Upper lobe of left lung (tissue), 6 donors: ENCODE measurements around the gene PPP1R13L. TPM values are rescaled to one million over a fixed set of nuclear protein-coding genes. Genes with fewer than 3 reads are reported as not detected.
A peak's percentile ranks its signal among the peaks of the same experiment; 100 is the strongest.

Experiments used
- ATAC-seq, 2 donors: fragments of 200-7000 bp; cut with Tn5 transposase; one replicate each; pipeline ENCODE4 v1.9.1; 2022; ENCODE audit warnings: mild to moderate bottlenecking in 2 of 2, moderate library complexity in 2 of 2; ENCODE audit not compliant: low FRiP score in 2 of 2
- DNase-seq, 2 donors: peaks; one replicate each; pipeline ENCODE4 v3.0.0-alpha.2; 2019 to 2020
- H3K27ac ChIP-seq, 4 donors: fragments of 200-600 bp; sonication (generic); one replicate each; pipeline ENCODE4 v1.5.1; 2016 to 2019
- H3K27me3 ChIP-seq, 4 donors: fragments of 200-600 bp; sonication (generic); one replicate each; pipeline ENCODE4 v1.5.1; 2017 to 2019
- H3K36me3 ChIP-seq, 4 donors: fragments of 200-600 bp; sonication (generic); one replicate each; pipeline ENCODE4 v1.5.1; 2016 to 2019
- H3K4me1 ChIP-seq, 4 donors: fragments of 200-600 bp; sonication (generic); one replicate each; pipeline ENCODE4 v1.5.1; 2018 to 2019
- H3K4me3 ChIP-seq, 4 donors: fragments of 200-600 bp; sonication (generic); one replicate each; pipeline ENCODE4 v1.5.1; 2017 to 2019; ENCODE audit warnings: mild to moderate bottlenecking in 2 of 4, moderate library complexity in 1 of 4
- H3K9me3 ChIP-seq, 4 donors: fragments of 200-600 bp; sonication (generic); one replicate each; pipeline ENCODE4 v1.5.1; 2018 to 2019
- CTCF ChIP-seq, 6 experiments: fragments of 450-650 bp in 4 of 6; fragments of 200-600 bp in 2 of 6; sonication (generic) in 2 of 6; IDR thresholded peaks; one replicate each; pipeline ENCODE4 v1.5.1; 2016 to 2019; ENCODE audit warnings: antibody characterized with exemption in 6 of 6
- EP300 ChIP-seq, 4 donors: sonication (generic); formaldehyde crosslinking; IDR thresholded peaks; one replicate each; pipeline ENCODE4 v1.5.1; 2017; ENCODE audit warnings: antibody characterized with exemption in 4 of 4, control low read depth in 2 of 4
- POLR2A ChIP-seq, 4 donors: fragments of 450-650 bp; IDR thresholded peaks; one replicate each; pipeline ENCODE4 v1.5.1; 2016 to 2017; ENCODE audit warnings: antibody characterized with exemption in 4 of 4, mild to moderate bottlenecking in 2 of 4
- POLR2AphosphoS5 ChIP-seq, 2 donors: sonication (generic); formaldehyde crosslinking; IDR thresholded peaks; one replicate each; pipeline ENCODE4 v1.5.1; 2017; ENCODE audit warnings: antibody characterized with exemption in 2 of 2
- WGBS, 2 donors: methylation state at CpG; one replicate each; pipeline ENCODE4 v1.1.5; 2017 to 2018; 5-methylcytosine and 5-hydroxymethylcytosine counted together
- total RNA-seq, 6 donors: library from RNA; depleted of rRNA in 4 of 6; stranded (reverse); fragments of >200 nt in 4 of 6; gene quantifications; one replicate each; pipeline versions ENCODE4 v1.1.0 to v1.2.1, GENCODE V29; 2016 to 2021
- donor health status: DM: no; HTN: no; CAD: no; lungs with moderate emphysema.
- donor health status: DM: no; HTN: yes; CAD: no; lungs with severe emphysema.

PPP1R13L gene
- 10 to 100 TPM; 27.8 to 76.2 (median 57.5) TPM for total RNA-seq

GRCh38 chr19:45404557-45405434 is at the start of gene PPP1R13L:
Gene PPP1R13L (minus strand): TSS chr19:45405069. CDS start chr19:45398318, 6,751 bp downstream.
- peaks cover 37 to 52% (median 41%) of the 10 kb centered on the region in 4 donors for H3K4me1 ChIP-seq
- TF ChIP-seq POLR2A (IDR thresholded peaks at IDR 0.05) (peak in 2 of 4 donors; percentile 50 to 63), EP300 (IDR thresholded peaks at IDR 0.05) (no peak), POLR2AphosphoS5 (IDR thresholded peaks at IDR 0.05) (peak; percentile 13 to 70)
- peaks cover 0 to 4% (median 0%) of the 10 kb centered on the region in 4 donors for H3K27me3 ChIP-seq
- peak; percentile 56 to 92 for ATAC-seq
- H3K36me3 ChIP-seq, result peaks cover 0 to 4% (median 2%) of the 10 kb centered on the region in 4 donors
- no peaks in the 10 kb centered on the region for H3K9me3 ChIP-seq
- peak within 1 kb of the TSS; percentile 59 to 88 (median 74) for H3K4me3 ChIP-seq
- DNase-seq, result peak; percentile 92 to 94
- 2 to 4% methylated on average over 33 to 43 of the region's 46 CpGs for WGBS, 2 donors
- H3K27ac ChIP-seq, result peak within 1 kb of the TSS; percentile 77 to 92 (median 90)

- ATAC-seq (no peak), DNase-seq (no peak)
- H3K27ac ChIP-seq, result peak overlapping the region in 2 of 4 donors; percentile 92 to 93
- WGBS, 2 donors, result 73 to 75% methylated on average over 12 of the region's 12 CpGs
- H3K36me3 ChIP-seq, result no peaks in the 10 kb centered on the region
- peaks cover 46 to 65% (median 51%) of the 10 kb centered on the region in 4 donors for H3K4me1 ChIP-seq
- no peak overlapping the region for H3K4me3 ChIP-seq
- H3K9me3 ChIP-seq, result no peaks in the 10 kb centered on the region
- H3K27me3 ChIP-seq, result no peaks in the 10 kb centered on the region
- TF ChIP-seq POLR2A (IDR thresholded peaks at IDR 0.05) (no peak), EP300 (IDR thresholded peaks at IDR 0.05) (no peak)
Measured at GRCh38 chr19:45451850-45452387, 47.0 kb upstream of the PPP1R13L start.

- no peak for DNase-seq
- Histone ChIP-seq H3K27me3 (no peaks in the 10 kb centered on the region), H3K4me1 (peaks cover 42 to 59% (median 48%) of the 10 kb centered on the region in 4 donors), H3K27ac (peak overlapping the region; percentile 84 to 93 (median 92)), H3K4me3 (peak overlapping the region; percentile 55 to 71 (median 64)), H3K36me3 (no peaks in the 10 kb centered on the region), H3K9me3 (no peaks in the 10 kb centered on the region)
- TF ChIP-seq POLR2AphosphoS5 (IDR thresholded peaks at IDR 0.05), result peak in 1 of 2 donors; percentile 39
- TF ChIP-seq EP300 (IDR thresholded peaks at IDR 0.05), result no peak
- peak in 1 of 4 donors; percentile 5 for TF ChIP-seq POLR2A (IDR thresholded peaks at IDR 0.05)
- no peak for TF ChIP-seq CTCF (IDR thresholded peaks at IDR 0.05)
- ATAC-seq, result peak; percentile 1 to 14
- 3 to 7% methylated on average over 13 to 28 of the region's 28 CpGs for WGBS, 2 donors
Measured at GRCh38 chr19:45451131-45451849, 46.4 kb upstream of the PPP1R13L start.

- Histone ChIP-seq H3K4me3 (peak overlapping the region; percentile 6 to 71 (median 64)), H3K4me1 (peaks cover 30 to 50% (median 41%) of the 10 kb centered on the region in 4 donors), H3K36me3 (no peaks in the 10 kb centered on the region), H3K27me3 (no peaks in the 10 kb centered on the region), H3K27ac (peak overlapping the region; percentile 83 to 93 (median 88)), H3K9me3 (no peaks in the 10 kb centered on the region)
- DNase-seq, result no peak
- ATAC-seq, result no peak
- no peak for TF ChIP-seq POLR2AphosphoS5 (IDR thresholded peaks at IDR 0.05)
- TF ChIP-seq CTCF (IDR thresholded peaks at IDR 0.05), result no peak
- no peak for TF ChIP-seq POLR2A (IDR thresholded peaks at IDR 0.05)
- 14 to 32% methylated on average over 5 of the region's 5 CpGs for WGBS, 2 donors
Measured at GRCh38 chr19:45450012-45450333, 45.1 kb upstream of the PPP1R13L start.

GRCh38 chr19:45448887-45449299 is 44.0 kb upstream of the PPP1R13L start:
- Histone ChIP-seq H3K27me3 (no peaks in the 10 kb centered on the region), H3K27ac (peak overlapping the region in 1 of 4 donors; percentile 93), H3K4me1 (peaks cover 28 to 50% (median 42%) of the 10 kb centered on the region in 4 donors), H3K9me3 (no peaks in the 10 kb centered on the region), H3K4me3 (no peak overlapping the region), H3K36me3 (no peaks in the 10 kb centered on the region)
- DNase-seq, result no peak
- no peak for ATAC-seq
- WGBS, 2 donors, result 62 to 81% methylated on average over 7 of the region's 7 CpGs
- no peak for TF ChIP-seq POLR2A (IDR thresholded peaks at IDR 0.05)
- no peak for TF ChIP-seq EP300 (IDR thresholded peaks at IDR 0.05)
- TF ChIP-seq POLR2AphosphoS5 (IDR thresholded peaks at IDR 0.05), result no peak
- no peak for TF ChIP-seq CTCF (IDR thresholded peaks at IDR 0.05)
